Measurements from ENCODE around the gene TACR2. TPM values are rescaled to one million over a fixed set of nuclear protein-coding genes. Genes with fewer than 3 reads are reported as not detected.

Gene TACR2
- total and polyA plus RNA-seq, 2 experiments from 2014 or later, result not detected

GRCh38 chr10:69403519-69403918, 13.2 kb downstream of the TACR2 start:
- Mint-ChIP-seq H3K4me3 (no peak overlapping the region), H3K9me3 (no peaks in the 10 kb centered on the region; the same call in 2 of the 3 replicates), H3K4me1 (peaks cover 38% of the 10 kb centered on the region), H3K27ac (no peak overlapping the region), H3K36me3 (ENCODE audit: low read depth) (peaks cover 51% of the 10 kb centered on the region), H3K27me3 (ENCODE audit: insufficient read depth, low read depth, poor library complexity) (peaks cover 18% of the 10 kb centered on the region)
- ATAC-seq, result no peak
- Histone ChIP-seq H3K79me2 (replicated peaks; ENCODE audit: insufficient read depth) (no peaks in the 10 kb centered on the region), H3K4me1 (ENCODE audit: insufficient read depth) (peaks cover 23% of the 10 kb centered on the region; the same call in 1 of the 2 replicates), H3K9me2 (ENCODE audit: insufficient read depth) (no peaks in the 10 kb centered on the region), H3F3A (replicated peaks; ENCODE audit: low read depth) (peaks cover 3% of the 10 kb centered on the region; the same call in 1 of the 2 replicates), H4K20me1 (replicated peaks; ENCODE audit: insufficient read depth) (no peaks in the 10 kb centered on the region), H3K4me2 (no peak overlapping the region), H3K27ac (ENCODE audit: low read depth) (no peak overlapping the region), H3K36me3 (ENCODE audit: insufficient read depth) (peaks cover 17% of the 10 kb centered on the region), H3K4me3 (no peak overlapping the region), H2AFZ (no peak overlapping the region), H3K27me3 (ENCODE audit: insufficient read depth) (no peaks in the 10 kb centered on the region)
- DNase-seq (ENCODE audit: low spot score), result no peak
- TF ChIP-seq, protein P1, sequence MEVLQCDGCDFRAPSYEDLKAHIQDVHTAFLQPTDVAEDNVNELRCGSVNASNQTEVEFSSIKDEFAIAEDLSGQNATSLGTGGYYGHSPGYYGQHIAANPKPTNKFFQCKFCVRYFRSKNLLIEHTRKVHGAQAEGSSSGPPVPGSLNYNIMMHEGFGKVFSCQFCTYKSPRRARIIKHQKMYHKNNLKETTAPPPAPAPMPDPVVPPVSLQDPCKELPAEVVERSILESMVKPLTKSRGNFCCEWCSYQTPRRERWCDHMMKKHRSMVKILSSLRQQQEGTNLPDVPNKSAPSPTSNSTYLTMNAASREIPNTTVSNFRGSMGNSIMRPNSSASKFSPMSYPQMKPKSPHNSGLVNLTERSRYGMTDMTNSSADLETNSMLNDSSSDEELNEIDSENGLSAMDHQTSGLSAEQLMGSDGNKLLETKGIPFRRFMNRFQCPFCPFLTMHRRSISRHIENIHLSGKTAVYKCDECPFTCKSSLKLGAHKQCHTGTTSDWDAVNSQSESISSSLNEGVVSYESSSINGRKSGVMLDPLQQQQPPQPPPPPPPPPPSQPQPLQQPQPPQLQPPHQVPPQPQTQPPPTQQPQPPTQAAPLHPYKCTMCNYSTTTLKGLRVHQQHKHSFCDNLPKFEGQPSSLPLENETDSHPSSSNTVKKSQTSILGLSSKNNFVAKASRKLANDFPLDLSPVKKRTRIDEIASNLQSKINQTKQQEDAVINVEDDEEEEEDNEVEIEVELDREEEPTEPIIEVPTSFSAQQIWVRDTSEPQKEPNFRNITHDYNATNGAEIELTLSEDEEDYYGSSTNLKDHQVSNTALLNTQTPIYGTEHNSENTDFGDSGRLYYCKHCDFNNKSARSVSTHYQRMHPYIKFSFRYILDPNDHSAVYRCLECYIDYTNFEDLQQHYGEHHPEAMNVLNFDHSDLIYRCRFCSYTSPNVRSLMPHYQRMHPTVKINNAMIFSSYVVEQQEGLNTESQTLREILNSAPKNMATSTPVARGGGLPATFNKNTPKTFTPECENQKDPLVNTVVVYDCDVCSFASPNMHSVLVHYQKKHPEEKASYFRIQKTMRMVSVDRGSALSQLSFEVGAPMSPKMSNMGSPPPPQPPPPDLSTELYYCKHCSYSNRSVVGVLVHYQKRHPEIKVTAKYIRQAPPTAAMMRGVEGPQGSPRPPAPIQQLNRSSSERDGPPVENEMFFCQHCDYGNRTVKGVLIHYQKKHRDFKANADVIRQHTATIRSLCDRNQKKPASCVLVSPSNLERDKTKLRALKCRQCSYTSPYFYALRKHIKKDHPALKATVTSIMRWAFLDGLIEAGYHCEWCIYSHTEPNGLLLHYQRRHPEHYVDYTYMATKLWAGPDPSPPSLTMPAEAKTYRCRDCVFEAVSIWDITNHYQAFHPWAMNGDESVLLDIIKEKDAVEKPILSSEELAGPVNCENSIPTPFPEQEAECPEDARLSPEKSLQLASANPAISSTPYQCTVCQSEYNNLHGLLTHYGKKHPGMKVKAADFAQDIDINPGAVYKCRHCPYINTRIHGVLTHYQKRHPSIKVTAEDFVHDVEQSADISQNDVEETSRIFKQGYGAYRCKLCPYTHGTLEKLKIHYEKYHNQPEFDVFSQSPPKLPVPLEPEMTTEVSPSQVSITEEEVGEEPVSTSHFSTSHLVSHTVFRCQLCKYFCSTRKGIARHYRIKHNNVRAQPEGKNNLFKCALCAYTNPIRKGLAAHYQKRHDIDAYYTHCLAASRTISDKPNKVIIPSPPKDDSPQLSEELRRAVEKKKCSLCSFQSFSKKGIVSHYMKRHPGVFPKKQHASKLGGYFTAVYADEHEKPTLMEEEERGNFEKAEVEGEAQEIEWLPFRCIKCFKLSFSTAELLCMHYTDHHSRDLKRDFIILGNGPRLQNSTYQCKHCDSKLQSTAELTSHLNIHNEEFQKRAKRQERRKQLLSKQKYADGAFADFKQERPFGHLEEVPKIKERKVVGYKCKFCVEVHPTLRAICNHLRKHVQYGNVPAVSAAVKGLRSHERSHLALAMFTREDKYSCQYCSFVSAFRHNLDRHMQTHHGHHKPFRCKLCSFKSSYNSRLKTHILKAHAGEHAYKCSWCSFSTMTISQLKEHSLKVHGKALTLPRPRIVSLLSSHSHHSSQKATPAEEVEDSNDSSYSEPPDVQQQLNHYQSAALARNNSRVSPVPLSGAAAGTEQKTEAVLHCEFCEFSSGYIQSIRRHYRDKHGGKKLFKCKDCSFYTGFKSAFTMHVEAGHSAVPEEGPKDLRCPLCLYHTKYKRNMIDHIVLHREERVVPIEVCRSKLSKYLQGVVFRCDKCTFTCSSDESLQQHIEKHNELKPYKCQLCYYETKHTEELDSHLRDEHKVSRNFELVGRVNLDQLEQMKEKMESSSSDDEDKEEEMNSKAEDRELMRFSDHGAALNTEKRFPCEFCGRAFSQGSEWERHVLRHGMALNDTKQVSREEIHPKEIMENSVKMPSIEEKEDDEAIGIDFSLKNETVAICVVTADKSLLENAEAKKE (CRISPR knock-in tag; IDR thresholded peaks at IDR 0.05), result no peak
- TF ChIP-seq CREB1 (CRISPR knock-in tag; IDR thresholded peaks at IDR 0.05; ENCODE audit: low read depth) (no peak), ZNF331 (CRISPR knock-in tag; IDR thresholded peaks at IDR 0.05; ENCODE audit: low read depth) (no peak), ETS1 (IDR thresholded peaks at IDR 0.05) (no peak), EZH2phosphoT487 (IDR thresholded peaks at IDR 0.05; ENCODE audit: unreplicated experiment) (no peak), CTCF (conservative IDR thresholded peaks at IDR 0.05; ENCODE audit: low read depth in 2 of 2) (no peak), ZNF114 (CRISPR knock-in tag; IDR thresholded peaks at IDR 0.05) (no peak), REST (IDR thresholded peaks at IDR 0.05; ENCODE audit: unreplicated experiment) (no peak), POLR2AphosphoS5 (IDR thresholded peaks at IDR 0.05; ENCODE audit: low read depth) (no peak), NANOG (IDR thresholded peaks at IDR 0.05; ENCODE audit: borderline replicate concordance) (no peak), JUNB (IDR thresholded peaks at IDR 0.05; ENCODE audit: unreplicated experiment) (no peak), STAT1 (IDR thresholded peaks at IDR 0.05; ENCODE audit: unreplicated experiment) (no peak)

All from GM23338 (cell line).